Measurements from ENCODE around the gene PPIA. TPM values are rescaled to one million over a fixed set of nuclear protein-coding genes. Genes with fewer than 3 reads are reported as not detected.

The PPIA gene
- total and polyA plus RNA-seq, 8 donors: 218 to 3,648 (median 1,077) TPM

DNA sequence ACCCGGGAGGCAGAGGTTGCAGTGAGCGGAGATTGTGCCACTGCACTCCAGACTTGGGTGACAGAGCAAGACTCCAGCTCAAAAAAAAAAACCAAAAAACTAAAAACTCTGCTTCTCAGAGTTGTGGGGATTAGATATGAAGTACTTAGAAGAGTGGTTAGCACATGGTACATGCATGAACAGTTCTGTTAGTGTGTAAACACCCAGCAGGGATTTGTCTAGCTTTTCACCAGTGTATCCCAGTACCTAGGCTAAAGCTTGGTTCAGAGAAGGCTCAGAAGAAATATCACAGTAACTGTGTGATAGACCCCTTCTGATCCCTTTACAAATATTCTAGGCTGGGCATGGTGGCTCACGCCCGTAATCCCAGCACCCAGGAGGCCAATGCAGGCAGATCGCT is 9.5 kb downstream of the PPIA start:
- DNase-seq: no peak
- Histone ChIP-seq H3K36me3 (peaks cover 32 to 47% (median 45%) of the 10 kb centered on the region in 4 donors), H3K9me3 (no peaks in the 10 kb centered on the region), H3K27ac (no peak overlapping the region), H3K4me1 (peaks cover 0 to 5% (median 0%) of the 10 kb centered on the region in 4 donors), H3K27me3 (no peaks in the 10 kb centered on the region), H3K4me3 (no peak overlapping the region)
- 87 to 93% (median 92%) methylated on average over 5 of the region's 5 CpGs for WGBS, 5 donors
- intact Hi-C loops (cut with DNase I; ENCODE audit: low total_unique reads): no loop called here
- TF ChIP-seq, protein P1, sequence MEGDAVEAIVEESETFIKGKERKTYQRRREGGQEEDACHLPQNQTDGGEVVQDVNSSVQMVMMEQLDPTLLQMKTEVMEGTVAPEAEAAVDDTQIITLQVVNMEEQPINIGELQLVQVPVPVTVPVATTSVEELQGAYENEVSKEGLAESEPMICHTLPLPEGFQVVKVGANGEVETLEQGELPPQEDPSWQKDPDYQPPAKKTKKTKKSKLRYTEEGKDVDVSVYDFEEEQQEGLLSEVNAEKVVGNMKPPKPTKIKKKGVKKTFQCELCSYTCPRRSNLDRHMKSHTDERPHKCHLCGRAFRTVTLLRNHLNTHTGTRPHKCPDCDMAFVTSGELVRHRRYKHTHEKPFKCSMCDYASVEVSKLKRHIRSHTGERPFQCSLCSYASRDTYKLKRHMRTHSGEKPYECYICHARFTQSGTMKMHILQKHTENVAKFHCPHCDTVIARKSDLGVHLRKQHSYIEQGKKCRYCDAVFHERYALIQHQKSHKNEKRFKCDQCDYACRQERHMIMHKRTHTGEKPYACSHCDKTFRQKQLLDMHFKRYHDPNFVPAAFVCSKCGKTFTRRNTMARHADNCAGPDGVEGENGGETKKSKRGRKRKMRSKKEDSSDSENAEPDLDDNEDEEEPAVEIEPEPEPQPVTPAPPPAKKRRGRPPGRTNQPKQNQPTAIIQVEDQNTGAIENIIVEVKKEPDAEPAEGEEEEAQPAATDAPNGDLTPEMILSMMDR (IDR thresholded peaks at IDR 0.05): no peak
- TF ChIP-seq POLR2AphosphoS5 (IDR thresholded peaks at IDR 0.05): no peak
- no peak for TF ChIP-seq EP300 (IDR thresholded peaks at IDR 0.05)
- no peak for TF ChIP-seq POLR2A (IDR thresholded peaks at IDR 0.05)

DNA sequence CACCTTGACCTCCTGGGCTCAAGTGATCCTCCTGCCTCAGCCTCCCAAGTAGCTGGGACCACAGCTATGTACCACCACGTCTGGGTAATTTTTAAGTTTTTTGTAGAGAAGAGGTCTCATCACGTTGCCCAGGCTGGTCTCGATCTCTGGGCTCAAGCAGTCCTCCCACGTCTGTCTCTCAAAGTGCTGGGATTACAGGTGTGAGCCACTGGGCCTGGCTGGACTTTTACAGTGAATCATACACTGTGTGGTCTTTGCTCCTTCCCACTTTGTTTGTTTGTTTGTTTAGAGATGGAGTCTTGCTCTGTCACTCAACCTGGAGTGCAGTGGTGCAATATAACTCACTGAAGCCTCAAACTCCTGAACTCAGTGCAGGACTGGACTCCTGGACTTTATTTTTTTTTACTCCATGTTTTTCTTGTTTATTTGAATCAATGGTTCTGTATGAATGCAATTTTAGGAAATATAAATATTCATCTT is 12.5 kb downstream of the PPIA start:
- H3K36me3 ChIP-seq: peaks cover 4 to 17% (median 15%) of the 10 kb centered on the region in 4 donors
- no peaks in the 10 kb centered on the region for H3K9me3 ChIP-seq
- no peak for TF ChIP-seq EP300 (IDR thresholded peaks at IDR 0.05)
- TF ChIP-seq, protein P1 (IDR thresholded peaks at IDR 0.05): no peak
- no peak for TF ChIP-seq POLR2AphosphoS5 (IDR thresholded peaks at IDR 0.05)
- no peak for TF ChIP-seq POLR2A (IDR thresholded peaks at IDR 0.05)
- DNase-seq: no peak
- intact Hi-C loops (cut with DNase I; ENCODE audit: low total_unique reads): no loop called here
- no peak overlapping the region for H3K27ac ChIP-seq
- H3K4me3 ChIP-seq: no peak overlapping the region
- H3K27me3 ChIP-seq: no peaks in the 10 kb centered on the region
- H3K4me1 ChIP-seq: no peaks in the 10 kb centered on the region
- 81 to 88% (median 87%) methylated on average over 4 of the region's 4 CpGs for WGBS, 5 donors

DNA sequence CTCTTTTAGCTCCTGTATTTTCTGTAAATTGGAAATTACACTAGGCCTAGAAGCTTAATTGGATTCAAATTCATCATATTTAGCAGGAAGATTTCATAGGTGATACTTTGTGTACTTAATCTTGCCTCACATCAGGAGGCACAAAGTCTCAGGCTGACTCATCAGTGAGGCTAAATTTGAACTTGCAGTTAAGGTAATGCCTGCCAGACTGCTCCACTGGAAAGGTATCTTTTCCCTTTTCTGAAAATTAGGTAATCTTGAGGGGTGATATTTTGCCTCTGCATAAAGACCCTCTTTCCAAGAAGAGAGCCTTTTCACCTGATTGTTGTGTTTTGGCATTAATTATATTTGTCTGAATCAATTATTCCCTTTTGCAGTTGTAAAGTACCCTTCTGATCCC is 14.6 kb downstream of the PPIA start:
- Histone ChIP-seq H3K27me3 (no peaks in the 10 kb centered on the region), H3K27ac (no peak overlapping the region), H3K4me1 (no peaks in the 10 kb centered on the region), H3K4me3 (no peak overlapping the region), H3K36me3 (no peaks in the 10 kb centered on the region), H3K9me3 (no peaks in the 10 kb centered on the region)
- TF ChIP-seq EP300 (IDR thresholded peaks at IDR 0.05): no peak
- no peak for TF ChIP-seq POLR2AphosphoS5 (IDR thresholded peaks at IDR 0.05)
- TF ChIP-seq, protein P1 (IDR thresholded peaks at IDR 0.05): no peak
- TF ChIP-seq POLR2A (IDR thresholded peaks at IDR 0.05): no peak
- intact Hi-C loops (cut with DNase I; ENCODE audit: low total_unique reads): no loop called here
- no peak for DNase-seq

DNA sequence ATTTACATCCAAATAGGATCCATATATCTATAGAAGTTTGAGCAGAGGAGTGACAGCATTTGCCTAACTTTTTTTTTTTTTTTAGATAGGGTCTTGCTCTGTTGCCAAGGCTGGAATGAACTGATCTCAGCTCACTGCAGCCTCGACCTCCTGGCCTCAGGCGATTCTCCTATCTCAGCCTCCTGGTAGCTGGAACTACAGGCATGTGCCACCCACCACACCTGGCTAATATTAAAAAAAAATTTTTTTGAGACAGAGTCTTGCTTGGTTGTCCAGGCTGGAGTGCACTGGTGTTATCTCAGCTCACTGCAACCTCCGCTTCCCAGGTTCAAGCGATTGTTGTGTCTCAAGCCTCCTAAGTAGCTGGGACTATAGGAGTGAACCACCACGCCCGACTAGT is 15.1 kb downstream of the PPIA start:
- H3K36me3 ChIP-seq: no peaks in the 10 kb centered on the region
- DNase-seq: no peak
- H3K4me3 ChIP-seq: no peak overlapping the region
- intact Hi-C loops (cut with DNase I; ENCODE audit: low total_unique reads): no loop called here
- H3K4me1 ChIP-seq: no peaks in the 10 kb centered on the region
- H3K27me3 ChIP-seq: no peaks in the 10 kb centered on the region
- H3K9me3 ChIP-seq: no peaks in the 10 kb centered on the region
- no peak for TF ChIP-seq POLR2AphosphoS5 (IDR thresholded peaks at IDR 0.05)
- TF ChIP-seq POLR2A (IDR thresholded peaks at IDR 0.05): no peak
- TF ChIP-seq, protein P1 (IDR thresholded peaks at IDR 0.05): no peak
- no peak for TF ChIP-seq EP300 (IDR thresholded peaks at IDR 0.05)
- no peak overlapping the region for H3K27ac ChIP-seq
- 91 to 96% (median 95%) methylated on average over 6 of the region's 6 CpGs for WGBS, 5 donors
